ENCODE measurements around the gene JPH2.
"Not testable (repeated sequence)": the region's sequence is repeated elsewhere in the genome, so short reads cannot be mapped to it uniquely, and the experiment has no call there.

The JPH2 gene

DNA sequence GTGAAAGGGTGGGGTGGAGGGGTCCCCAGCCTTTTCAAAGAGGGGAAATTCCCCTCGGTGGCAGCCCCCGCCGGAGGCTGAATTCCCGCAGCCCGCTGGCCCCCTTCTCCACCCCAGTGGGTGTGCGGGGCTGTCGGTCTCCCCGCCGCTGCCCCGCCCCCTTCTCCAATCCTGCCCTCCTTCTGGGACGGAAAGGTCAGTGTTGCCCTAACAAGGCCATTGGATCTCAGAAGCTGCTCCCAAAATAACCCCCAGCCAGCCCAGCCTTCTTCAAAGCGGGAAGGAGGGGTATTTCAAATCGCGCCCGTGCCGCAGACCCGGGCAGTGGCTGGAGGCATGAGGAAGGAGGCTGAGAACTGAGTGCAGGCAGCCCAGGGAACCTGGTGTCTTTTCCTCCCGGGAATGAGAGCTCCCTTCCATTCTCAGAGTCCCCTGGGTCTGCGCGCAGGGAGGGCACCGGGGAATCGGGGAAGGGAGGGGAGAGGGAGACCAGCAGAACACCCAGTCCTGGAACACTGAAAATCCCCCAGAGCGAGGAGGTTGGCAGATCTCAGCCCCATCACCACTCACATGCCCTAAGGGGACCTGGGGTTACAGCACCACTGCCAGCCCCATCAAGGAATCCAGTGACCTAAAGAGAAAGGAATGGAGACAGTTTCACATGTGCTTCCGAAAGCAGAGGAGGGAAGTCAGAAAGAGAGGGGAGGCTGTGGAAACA, at the start of gene JPH2:
Gene JPH2, minus strand, starts transcription at position 135 of the 718 bp plus-strand sequence. CDS start 483 bp downstream, outside the sequence.
- no peak for DNase-seq

DNA sequence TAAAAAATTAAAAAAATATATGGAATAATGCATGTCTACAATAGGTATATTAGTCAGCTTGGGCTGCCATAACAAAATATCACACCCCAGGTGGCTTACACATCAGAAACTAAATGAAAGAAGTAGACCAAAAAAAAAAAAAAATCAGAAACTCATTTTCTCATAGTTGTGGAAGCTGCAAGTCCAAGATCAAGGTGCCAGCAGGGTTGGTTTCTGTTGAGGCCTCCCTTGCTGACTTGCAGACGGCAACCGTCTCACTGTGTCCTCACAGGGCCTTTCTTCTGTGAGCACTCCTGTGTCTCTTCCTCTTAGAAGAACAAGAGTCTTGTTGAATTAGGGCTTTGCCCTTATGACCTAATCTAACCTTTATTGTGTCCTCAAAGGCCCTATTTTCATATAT, 48.7 kb upstream of the JPH2 start:
- no peak for DNase-seq

- DNase-seq: no peak
These were observed 47.8 kb upstream of the JPH2 start for GRCh38 chr20:44234566-44235317.

- no peak for DNase-seq
These were observed 46.5 kb upstream of the JPH2 start for GRCh38 chr20:44233436-44234016.

GRCh38 chr20:44232469-44232856, 45.5 kb upstream of the JPH2 start:
- not testable (repeated sequence) for DNase-seq

DNA sequence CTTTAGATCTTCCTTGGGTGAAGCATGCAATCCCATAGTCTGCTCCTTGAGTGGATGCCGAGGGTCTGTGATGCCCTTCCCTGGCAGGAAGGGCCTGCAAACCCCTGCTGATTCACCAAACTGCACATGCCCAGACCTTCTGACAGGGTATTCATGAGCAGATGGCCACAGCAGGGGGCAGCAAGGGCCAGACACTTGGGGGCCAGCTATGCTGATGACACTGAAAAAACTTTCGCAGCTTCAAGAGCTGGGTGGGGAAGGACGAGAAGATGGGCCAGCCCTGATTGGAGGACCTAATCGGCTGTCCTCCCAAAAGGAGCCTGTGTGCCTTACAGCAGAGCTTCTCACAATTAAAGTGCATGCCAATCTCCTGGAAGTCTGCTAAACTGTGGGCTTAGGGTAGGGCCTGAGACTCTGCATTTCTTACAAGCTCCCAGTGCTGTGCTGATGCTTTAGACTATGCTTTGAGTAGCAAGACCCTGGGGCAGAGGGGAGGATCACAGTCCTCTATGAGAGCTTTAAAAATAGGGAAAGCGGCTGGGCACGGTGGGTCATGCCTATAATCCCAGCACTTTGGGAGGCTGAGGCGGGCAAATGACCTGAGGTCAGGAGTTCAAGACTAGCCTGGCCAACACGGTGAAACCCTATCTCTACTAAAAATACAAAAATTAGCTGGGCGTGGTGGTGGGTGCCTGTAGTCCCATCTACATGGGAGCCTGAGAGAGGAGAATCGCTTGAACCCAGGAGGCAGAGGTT, 44.9 kb upstream of the JPH2 start:
- no peak for DNase-seq

- no peak for DNase-seq
These were observed 44.2 kb upstream of the JPH2 start for GRCh38 chr20:44231193-44231592.

- no peak for DNase-seq
These were observed 41.7 kb upstream of the JPH2 start for GRCh38 chr20:44228465-44229258.

GRCh38 chr20:44224637-44225036, 37.6 kb upstream of the JPH2 start:
- DNase-seq: no peak

GRCh38 chr20:44223721-44224120, 36.7 kb upstream of the JPH2 start:
- DNase-seq: no peak

GRCh38 chr20:44222633-44223368, 35.8 kb upstream of the JPH2 start:
- no peak for DNase-seq

DNA sequence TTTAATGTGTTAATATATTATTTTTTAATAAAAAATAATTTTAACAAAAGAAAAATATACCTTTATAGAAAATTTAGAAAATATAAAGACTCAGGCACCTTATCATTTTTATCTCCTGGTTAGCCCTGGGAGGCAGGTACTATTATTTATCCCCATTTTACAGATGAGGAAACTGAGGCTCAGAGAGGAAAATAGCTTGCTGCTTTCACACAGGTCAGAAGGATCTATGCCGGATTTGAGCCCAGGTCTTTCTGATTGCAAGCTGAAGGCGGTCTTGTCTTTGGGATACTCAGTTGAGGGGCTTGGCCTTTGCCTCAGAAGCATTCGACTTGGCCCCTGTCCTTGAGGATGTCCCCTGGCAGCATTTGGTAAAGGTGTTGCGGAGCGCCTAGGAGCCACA, 35.0 kb upstream of the JPH2 start:
- no peak for DNase-seq

DNA sequence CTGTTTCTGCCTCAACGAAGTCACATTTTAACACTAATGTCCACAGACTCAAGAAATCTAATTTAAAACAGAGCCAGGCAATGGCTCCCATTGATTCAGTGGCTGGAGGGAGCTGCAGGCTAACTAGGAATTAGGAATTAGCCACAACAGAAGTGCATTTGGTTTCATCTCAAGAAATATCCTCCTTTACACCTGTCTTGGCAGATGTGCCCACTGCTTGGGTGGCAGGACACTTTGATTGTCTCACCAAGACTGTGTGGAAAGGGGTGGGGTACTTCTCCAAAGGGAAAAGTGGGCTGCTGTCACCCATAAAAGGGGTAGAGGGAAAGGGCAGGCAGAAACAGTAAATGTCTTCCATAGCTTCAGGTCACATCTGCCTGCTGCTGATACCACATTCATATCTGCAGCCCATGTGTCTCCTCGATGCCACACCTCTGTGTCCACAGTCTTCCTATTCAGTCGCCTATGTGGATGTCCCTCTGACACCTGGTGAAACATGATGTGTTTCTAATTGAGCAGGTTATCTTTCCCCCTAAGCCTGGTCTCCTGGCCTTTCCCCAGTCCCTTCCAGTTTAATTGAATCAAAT, 34.5 kb upstream of the JPH2 start:
- no peak for DNase-seq

- DNase-seq: no peak
These were observed 32.8 kb upstream of the JPH2 start for GRCh38 chr20:44219791-44220190.

GRCh38 chr20:44219170-44219730, 32.3 kb upstream of the JPH2 start:
- DNase-seq: no peak

GRCh38 chr20:44218446-44218845, 31.5 kb upstream of the JPH2 start:
- DNase-seq: no peak

- no peak for DNase-seq
These were observed 30.5 kb upstream of the JPH2 start for GRCh38 chr20:44217342-44218092.

- DNase-seq: no peak
These were observed 28.1 kb upstream of the JPH2 start for GRCh38 chr20:44215125-44215524.

GRCh38 chr20:44212792-44213191, 25.8 kb upstream of the JPH2 start:
- DNase-seq: no peak

Data from 8988T (cell line).